LNCAP (cell line): Measurements from ENCODE around the gene CELA2B.

ENCODE experiments used
- TF ChIP-seq, protein P1 (sequence below): fragments of 450-650 bp; IDR thresholded peaks from 2 replicates; pipeline ENCODE4 v1.5.1; 2017; ENCODE audit warnings: mild to moderate bottlenecking

Gene CELA2B

DNA sequence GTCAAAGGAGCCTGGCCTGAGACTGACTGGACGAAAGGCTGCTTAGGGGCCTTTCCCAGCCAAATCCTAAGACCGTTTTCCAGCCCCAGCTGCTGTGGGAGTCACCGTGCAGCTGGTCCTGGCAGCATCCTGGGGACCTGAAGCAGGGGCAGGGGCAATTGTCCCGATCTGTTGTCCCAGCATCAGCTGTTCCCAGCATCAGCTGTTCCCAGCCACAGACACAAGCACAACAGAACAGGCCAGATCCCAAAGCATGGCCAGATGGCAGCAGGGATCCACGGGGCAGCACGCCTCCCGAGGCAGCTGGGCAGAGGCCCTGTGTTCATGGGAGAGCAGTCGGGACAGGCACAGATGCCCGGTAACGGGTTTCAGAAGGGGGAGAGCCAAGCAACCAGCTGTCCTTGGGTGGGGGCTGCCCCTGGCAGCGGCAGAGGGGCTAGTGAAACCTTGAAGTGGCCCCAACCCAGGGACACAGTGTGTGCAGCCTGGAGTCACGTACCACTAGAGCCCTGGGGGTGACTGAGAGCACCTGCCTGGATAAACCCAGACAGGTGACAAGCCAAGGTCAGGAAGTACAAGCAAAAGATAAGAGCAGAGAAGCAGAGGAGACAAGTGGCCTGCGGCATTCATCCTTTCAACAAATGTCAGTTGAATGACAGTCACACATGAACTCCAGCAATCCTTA, 13.3 kb downstream of the CELA2B start:
- TF ChIP-seq, protein P1, sequence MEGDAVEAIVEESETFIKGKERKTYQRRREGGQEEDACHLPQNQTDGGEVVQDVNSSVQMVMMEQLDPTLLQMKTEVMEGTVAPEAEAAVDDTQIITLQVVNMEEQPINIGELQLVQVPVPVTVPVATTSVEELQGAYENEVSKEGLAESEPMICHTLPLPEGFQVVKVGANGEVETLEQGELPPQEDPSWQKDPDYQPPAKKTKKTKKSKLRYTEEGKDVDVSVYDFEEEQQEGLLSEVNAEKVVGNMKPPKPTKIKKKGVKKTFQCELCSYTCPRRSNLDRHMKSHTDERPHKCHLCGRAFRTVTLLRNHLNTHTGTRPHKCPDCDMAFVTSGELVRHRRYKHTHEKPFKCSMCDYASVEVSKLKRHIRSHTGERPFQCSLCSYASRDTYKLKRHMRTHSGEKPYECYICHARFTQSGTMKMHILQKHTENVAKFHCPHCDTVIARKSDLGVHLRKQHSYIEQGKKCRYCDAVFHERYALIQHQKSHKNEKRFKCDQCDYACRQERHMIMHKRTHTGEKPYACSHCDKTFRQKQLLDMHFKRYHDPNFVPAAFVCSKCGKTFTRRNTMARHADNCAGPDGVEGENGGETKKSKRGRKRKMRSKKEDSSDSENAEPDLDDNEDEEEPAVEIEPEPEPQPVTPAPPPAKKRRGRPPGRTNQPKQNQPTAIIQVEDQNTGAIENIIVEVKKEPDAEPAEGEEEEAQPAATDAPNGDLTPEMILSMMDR = no peak

- TF ChIP-seq, protein P1 = no peak
These were observed 16.7 kb downstream of the CELA2B start for GRCh38 chr1:15492596-15492995.

DNA sequence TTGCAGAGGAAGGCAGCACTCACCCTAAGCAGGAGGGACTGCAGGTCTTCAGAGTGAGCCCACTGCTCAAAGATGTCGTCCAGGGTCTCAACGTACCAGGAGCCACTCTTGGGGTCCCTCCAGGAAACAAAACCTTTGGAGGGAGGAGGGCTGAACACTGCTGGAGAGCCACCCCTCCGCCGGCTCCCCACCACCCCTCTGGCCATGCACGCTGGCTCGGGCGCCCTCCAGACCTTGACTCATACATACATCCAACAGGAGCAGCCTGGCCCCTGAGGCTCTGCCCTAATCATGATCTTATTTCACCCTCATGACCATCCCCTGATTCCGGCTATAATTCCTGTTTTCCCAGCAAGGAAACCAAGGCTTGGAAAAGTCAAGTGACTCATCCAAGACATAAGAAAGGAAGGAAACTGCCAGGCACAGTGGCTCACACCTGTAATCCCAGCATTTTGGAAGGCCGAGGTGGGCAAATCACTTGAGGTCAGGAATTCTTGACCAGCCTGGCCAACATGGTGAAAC, 18.0 kb downstream of the CELA2B start:
- TF ChIP-seq, protein P1 = no peak

- TF ChIP-seq, protein P1 = no peak
These were observed 24.6 kb downstream of the CELA2B start for GRCh38 chr1:15500184-15501178.

GRCh38 chr1:15501208-15502032, 25.5 kb downstream of the CELA2B start:
- TF ChIP-seq, protein P1 = peak; percentile 56

GRCh38 chr1:15504436-15504835, 28.5 kb downstream of the CELA2B start:
- TF ChIP-seq, protein P1 = no peak

DNA sequence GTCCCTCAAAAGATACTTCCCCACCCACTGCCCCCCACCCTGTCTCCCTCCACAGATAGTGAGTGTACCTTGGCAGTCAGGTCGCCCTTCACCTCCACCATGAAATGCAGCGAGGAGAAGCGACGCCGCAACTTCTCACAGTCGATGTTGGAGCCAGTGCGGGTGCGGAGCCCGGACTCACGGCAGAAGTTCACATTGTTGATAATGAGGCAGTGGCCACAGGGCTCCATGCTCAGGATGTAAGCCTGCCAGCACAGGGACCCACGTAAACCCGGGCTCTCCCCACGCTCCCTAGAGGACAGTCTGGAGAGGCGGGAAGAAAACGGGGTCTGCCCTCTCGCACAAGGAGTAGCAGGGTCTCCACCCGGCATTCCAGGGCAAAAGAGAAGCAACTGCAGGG, 30.9 kb downstream of the CELA2B start:
- TF ChIP-seq, protein P1 = no peak
